A673 (cell line): ENCODE measurements around the gene GLRX3. TPM values are rescaled to one million over a fixed set of nuclear protein-coding genes. Genes with fewer than 3 reads are reported as not detected.

Experiments used
- BruUV-seq: library from RNA; stranded (reverse); fragments of 400-500 nt; replicated peaks from 2 replicates; lab custom pipeline; 2021; lab: Mats Ljungman, UMichigan
- CTCF ChIA-PET: fragments of 300-600 bp; sonication (Branson Sonifier 250); formaldehyde crosslinking; loops from one replicate; lab custom pipeline; 2022; ENCODE audit warnings: antibody characterized with exemption; lab: Charles Lee
- POLR2A ChIA-PET: fragments of 300-600 bp; sonication (Branson Sonifier 250); formaldehyde crosslinking; loops from one replicate; lab custom pipeline; 2022; ENCODE audit warnings: antibody characterized with exemption; ENCODE audit not compliant: low non-redundant PET; lab: Charles Lee
- DNase-seq: peaks from one replicate; pipeline ENCODE4 v3.0.0-alpha.2; 2015; ENCODE audit warnings: low spot score
- H3K27ac ChIP-seq: fragments of 200-600 bp; sonication (generic); 2 replicates; pipeline ENCODE4 v1.5.1; 2016; ENCODE audit warnings: mixed run types, low read depth, mild to moderate bottlenecking, mixed read lengths, antibody characterized with exemption, low read length; ENCODE audit not compliant: poor library complexity, severe bottlenecking
- H3K27me3 ChIP-seq: fragments of 200-600 bp; sonication (generic); replicated peaks from 2 replicates; pipeline ENCODE4 v1.6.1; 2017; ENCODE audit warnings: mixed run types, low read depth, mild to moderate bottlenecking, mixed read lengths, antibody characterized with exemption, low read length; ENCODE audit not compliant: insufficient read depth, poor library complexity
- H3K36me3 ChIP-seq: fragments of 200-600 bp; sonication (generic); 2 replicates; pipeline ENCODE4 v1.6.1; 2016; ENCODE audit warnings: mixed run types, mild to moderate bottlenecking, mixed read lengths, antibody characterized with exemption, low read length; ENCODE audit not compliant: insufficient read depth, poor library complexity, severe bottlenecking
- H3K4me1 ChIP-seq: fragments of 200-600 bp; sonication (generic); 2 replicates; pipeline ENCODE4 v1.6.1; 2017; ENCODE audit warnings: mixed run types, mild to moderate bottlenecking, mixed read lengths, antibody characterized with exemption, low read length; ENCODE audit not compliant: insufficient read depth, poor library complexity, severe bottlenecking
- H3K4me3 ChIP-seq: fragments of 200-600 bp; sonication (generic); 2 replicates; pipeline ENCODE4 v1.5.1; 2016; ENCODE audit warnings: low read depth, mixed run types, mild to moderate bottlenecking, mixed read lengths, low read length; ENCODE audit not compliant: poor library complexity, severe bottlenecking
- H3K9me3 ChIP-seq: fragments of 200-600 bp; sonication (generic); 2 replicates; pipeline ENCODE4 v1.6.1; 2016; ENCODE audit warnings: mixed run types, low read depth, mild to moderate bottlenecking, mixed read lengths, antibody characterized with exemption, low read length; ENCODE audit not compliant: poor library complexity, severe bottlenecking
- EZH2 ChIP-seq: fragments of 200-600 bp; sonication (generic); IDR thresholded peaks from 2 replicates; pipeline ENCODE4 v1.6.1; 2017; ENCODE audit warnings: borderline replicate concordance, low read depth, mild to moderate bottlenecking, mixed read lengths, antibody characterized with exemption, low read length; ENCODE audit not compliant: poor library complexity, severe bottlenecking
- intact Hi-C: fragments of 100-400 bp; cut with micrococcal nuclease; formaldehyde crosslinking; loops from one replicate; pipeline ENCODE4 v1.10.0; 2022; ENCODE audit not compliant: unreplicated experiment
- total RNA-seq: library from RNA; stranded (reverse); gene quantifications from 2 replicates; pipeline ENCODE4 v1.2.3, GENCODE V29; 2021
- TF ChIP-seq, protein P1 (sequence below): fragments of 300-800, 200-600 bp; sonication (generic); conservative IDR thresholded peaks from 2 replicates; pipeline ENCODE4 v1.5.1; 2017; ENCODE audit warnings: low read depth, mild to moderate bottlenecking, antibody characterized with exemption, low read length, moderate library complexity, mixed read lengths

The GLRX3 gene
- total RNA-seq, 1 experiment from 2014 or later: 197 TPM

DNA sequence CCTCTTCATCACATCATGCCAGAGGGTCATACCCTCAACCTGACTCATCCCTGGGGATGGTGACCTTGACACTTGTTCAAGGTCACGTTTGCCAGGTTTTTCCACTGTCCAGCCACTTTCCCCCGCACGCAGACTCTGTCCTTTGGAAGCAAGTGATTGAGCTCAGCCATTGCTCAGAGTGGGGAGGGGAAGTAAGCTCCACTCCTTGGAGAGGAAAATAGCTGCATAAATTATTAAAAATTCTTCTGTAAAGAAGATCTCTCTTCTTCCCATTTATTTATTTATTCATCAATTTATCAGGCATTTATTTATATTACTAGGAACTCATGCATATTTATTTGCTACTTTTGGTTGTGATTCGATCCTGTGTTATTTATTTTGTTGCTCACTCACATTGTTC lies 88.0 kb downstream of the GLRX3 start:
- no peak overlapping the region for H3K4me3 ChIP-seq
- POLR2A ChIA-PET: no interaction called here
- no peaks in the 10 kb centered on the region for H3K27me3 ChIP-seq
- intact Hi-C loops: no loop called here
- BruUV-seq: no TSS peak
- no peaks in the 10 kb centered on the region for H3K4me1 ChIP-seq
- H3K9me3 ChIP-seq: peaks cover 6% of the 10 kb centered on the region
- DNase-seq: no peak
- H3K27ac ChIP-seq: no peak overlapping the region
- H3K36me3 ChIP-seq: no peaks in the 10 kb centered on the region
- TF ChIP-seq, protein P1, sequence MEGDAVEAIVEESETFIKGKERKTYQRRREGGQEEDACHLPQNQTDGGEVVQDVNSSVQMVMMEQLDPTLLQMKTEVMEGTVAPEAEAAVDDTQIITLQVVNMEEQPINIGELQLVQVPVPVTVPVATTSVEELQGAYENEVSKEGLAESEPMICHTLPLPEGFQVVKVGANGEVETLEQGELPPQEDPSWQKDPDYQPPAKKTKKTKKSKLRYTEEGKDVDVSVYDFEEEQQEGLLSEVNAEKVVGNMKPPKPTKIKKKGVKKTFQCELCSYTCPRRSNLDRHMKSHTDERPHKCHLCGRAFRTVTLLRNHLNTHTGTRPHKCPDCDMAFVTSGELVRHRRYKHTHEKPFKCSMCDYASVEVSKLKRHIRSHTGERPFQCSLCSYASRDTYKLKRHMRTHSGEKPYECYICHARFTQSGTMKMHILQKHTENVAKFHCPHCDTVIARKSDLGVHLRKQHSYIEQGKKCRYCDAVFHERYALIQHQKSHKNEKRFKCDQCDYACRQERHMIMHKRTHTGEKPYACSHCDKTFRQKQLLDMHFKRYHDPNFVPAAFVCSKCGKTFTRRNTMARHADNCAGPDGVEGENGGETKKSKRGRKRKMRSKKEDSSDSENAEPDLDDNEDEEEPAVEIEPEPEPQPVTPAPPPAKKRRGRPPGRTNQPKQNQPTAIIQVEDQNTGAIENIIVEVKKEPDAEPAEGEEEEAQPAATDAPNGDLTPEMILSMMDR: no peak
- TF ChIP-seq EZH2: no peak
- CTCF ChIA-PET: no interaction called here

- H3K36me3 ChIP-seq: no peaks in the 10 kb centered on the region
- ChIA-PET POLR2A (no interaction called here), CTCF (no interaction called here)
- H3K4me1 ChIP-seq: no peaks in the 10 kb centered on the region
- no peaks in the 10 kb centered on the region for H3K27me3 ChIP-seq
- no peak for DNase-seq
- BruUV-seq: no TSS peak
- intact Hi-C loops: no loop called here
- peaks cover 6% of the 10 kb centered on the region for H3K9me3 ChIP-seq
- no peak overlapping the region for H3K4me3 ChIP-seq
- TF ChIP-seq, protein P1: no peak
- TF ChIP-seq EZH2: no peak
- H3K27ac ChIP-seq: no peak overlapping the region
These were observed 89.8 kb downstream of the GLRX3 start for GRCh38 chr10:130226012-130226411.

DNA sequence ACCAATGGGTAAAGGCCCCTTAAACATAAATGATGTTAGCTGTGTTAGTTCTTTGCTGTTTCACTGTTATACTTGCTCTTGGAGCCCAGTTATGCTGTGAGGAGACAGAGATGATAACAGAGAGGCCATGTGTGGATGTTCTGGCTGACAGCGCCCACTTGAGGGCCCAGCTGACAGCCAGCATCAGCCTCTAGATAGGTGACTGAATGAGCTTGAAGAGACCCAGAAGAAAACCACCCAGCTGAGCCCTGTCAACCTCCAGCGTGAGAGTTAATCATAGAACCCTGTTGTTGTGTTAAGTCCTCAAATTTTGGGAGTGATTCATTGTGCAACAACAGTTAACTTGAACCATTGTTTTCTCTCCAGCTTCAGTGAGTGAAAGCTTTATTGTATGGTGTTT lies 91.7 kb downstream of the GLRX3 start:
- intact Hi-C loops: no loop called here
- CTCF ChIA-PET: no interaction called here
- Histone ChIP-seq H3K4me1 (no peaks in the 10 kb centered on the region), H3K36me3 (no peaks in the 10 kb centered on the region), H3K9me3 (peaks cover 6% of the 10 kb centered on the region), H3K27me3 (no peaks in the 10 kb centered on the region), H3K4me3 (no peak overlapping the region), H3K27ac (no peak overlapping the region)
- no TSS peak for BruUV-seq
- POLR2A ChIA-PET: no interaction called here
- no peak for DNase-seq
- TF ChIP-seq, protein P1: no peak
- no peak for TF ChIP-seq EZH2

Other genes starting within 250 kb of the GLRX3 start
- 52.2 and 56.2 TPM in 2 replicates for gene EBF3, start 172.1 kb upstream of the GLRX3 start, total RNA-seq
- 1.8 and 2.0 TPM in 2 replicates for gene C10orf143, start 25.6 kb upstream of the GLRX3 start, total RNA-seq